Activated CD8-positive, alpha-beta memory T cell treated with anti-CD3 and anti-CD28 coated beads, Interleukin-2, amount 10 ng/mL, durations not matched to agents 7 days and 5 days (primary cell): ENCODE results near the gene DDX1. TPM values are rescaled to one million over a fixed set of nuclear protein-coding genes. Genes with fewer than 3 reads are reported as not detected.
A peak's percentile ranks its signal among the peaks of the same experiment; 100 is the strongest.

Experiments used
- ATAC-seq: fragments of 150-1000 bp; cut with Tn5 transposase; one replicate; pipeline ENCODE4 v1.10.0; 2021; ENCODE audit warnings: moderate library complexity
- CTCF ChIA-PET: fragments of 350-600 bp; sonication (Branson Sonifier 250); formaldehyde crosslinking; loops from one replicate; lab custom pipeline; 2021; ENCODE audit warnings: antibody characterized with exemption; lab: Charles Lee
- DNase-seq: peaks from one replicate; pipeline ENCODE4 v3.0.0-alpha.2; 2020
- H3K27ac Mint-ChIP-seq: one replicate; pipeline ENCODE4 v1.8.0; 2021; ENCODE audit warnings: mild to moderate bottlenecking, mixed read lengths
- H3K27me3 Mint-ChIP-seq: one replicate; pipeline ENCODE4 v1.8.0; 2021; ENCODE audit warnings: mixed read lengths
- H3K36me3 Mint-ChIP-seq: one replicate; pipeline ENCODE4 v1.8.0; 2021; ENCODE audit warnings: mild to moderate bottlenecking, mixed read lengths
- H3K4me1 Mint-ChIP-seq: one replicate; pipeline ENCODE4 v1.8.0; 2021; ENCODE audit warnings: mixed read lengths
- H3K4me3 Mint-ChIP-seq: one replicate; pipeline ENCODE4 v1.8.0; 2021; ENCODE audit warnings: mild to moderate bottlenecking, moderate library complexity, mixed read lengths
- H3K9me3 Mint-ChIP-seq: one replicate; pipeline ENCODE4 v1.8.0; 2022; ENCODE audit warnings: low read depth, mixed read lengths
- total RNA-seq, 2 experiments: library from RNA; stranded (reverse); gene quantifications; one replicate each; pipeline ENCODE4 v1.2.3, GENCODE V29; 2021

DDX1 gene
- total RNA-seq, 2 experiments from 2014 or later: 58.5 to 81.3 TPM

DNA sequence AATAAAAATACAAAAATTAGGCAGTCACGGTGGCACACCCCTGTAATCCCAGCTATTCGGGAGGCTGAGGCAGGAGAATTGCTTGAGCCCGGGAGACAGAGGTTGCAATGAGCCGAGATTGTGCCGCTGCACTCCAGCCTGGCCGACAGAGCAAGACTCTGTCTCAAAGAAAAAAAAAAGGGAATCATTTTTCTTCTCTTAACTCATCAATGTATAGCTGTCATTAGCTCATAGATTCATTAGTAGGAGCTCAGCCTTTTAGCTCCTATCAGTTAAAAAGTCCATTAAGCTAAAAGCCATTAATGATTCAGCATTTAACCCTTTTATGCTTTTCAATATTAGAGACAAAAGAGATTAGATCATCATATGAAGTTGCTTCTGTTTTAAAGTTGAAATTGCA lies 24.8 kb upstream of the DDX1 start:
- no peak overlapping the region for H3K4me3 Mint-ChIP-seq
- CTCF ChIA-PET: interaction anchor here (1.2 kb wide), 1 partner anchor 23 kb away, joined by 3 read pairs; no protein-coding TSS in a partner anchor
- no peaks in the 10 kb centered on the region for H3K9me3 Mint-ChIP-seq
- no peak for ATAC-seq
- no peak for DNase-seq
- H3K27me3 Mint-ChIP-seq: peaks cover 12% of the 10 kb centered on the region
- no peaks in the 10 kb centered on the region for H3K36me3 Mint-ChIP-seq
- peaks cover 11% of the 10 kb centered on the region for H3K4me1 Mint-ChIP-seq
- H3K27ac Mint-ChIP-seq: no peak overlapping the region

DNA sequence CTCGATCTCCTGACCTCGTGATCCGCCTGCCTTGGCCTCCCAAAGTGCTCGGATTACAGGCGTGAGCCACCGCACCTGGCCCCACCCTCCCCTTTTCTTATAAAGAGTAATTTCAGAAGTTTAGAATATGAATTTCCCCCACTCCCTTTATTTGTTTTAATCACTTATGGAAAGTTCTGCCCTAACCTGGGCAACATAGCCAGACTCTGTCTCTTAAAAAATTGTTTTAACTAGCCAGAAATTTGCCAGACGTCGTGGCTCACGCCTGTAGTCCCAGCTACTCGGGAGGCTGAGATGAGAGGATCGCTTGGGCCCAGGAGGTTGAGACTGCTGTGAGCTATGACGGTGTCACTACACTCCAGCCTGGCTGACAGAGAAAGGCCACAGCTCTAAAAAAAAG lies 22.8 kb upstream of the DDX1 start:
- no peak for ATAC-seq
- DNase-seq: no peak
- Mint-ChIP-seq H3K36me3 (no peaks in the 10 kb centered on the region), H3K4me3 (no peak overlapping the region), H3K9me3 (no peaks in the 10 kb centered on the region), H3K4me1 (no peaks in the 10 kb centered on the region), H3K27ac (no peak overlapping the region), H3K27me3 (peaks cover 12% of the 10 kb centered on the region)
- CTCF ChIA-PET: interaction anchor here (1.2 kb wide), 1 partner anchor 8 kb away, joined by 3 read pairs; no protein-coding TSS in a partner anchor

DNA sequence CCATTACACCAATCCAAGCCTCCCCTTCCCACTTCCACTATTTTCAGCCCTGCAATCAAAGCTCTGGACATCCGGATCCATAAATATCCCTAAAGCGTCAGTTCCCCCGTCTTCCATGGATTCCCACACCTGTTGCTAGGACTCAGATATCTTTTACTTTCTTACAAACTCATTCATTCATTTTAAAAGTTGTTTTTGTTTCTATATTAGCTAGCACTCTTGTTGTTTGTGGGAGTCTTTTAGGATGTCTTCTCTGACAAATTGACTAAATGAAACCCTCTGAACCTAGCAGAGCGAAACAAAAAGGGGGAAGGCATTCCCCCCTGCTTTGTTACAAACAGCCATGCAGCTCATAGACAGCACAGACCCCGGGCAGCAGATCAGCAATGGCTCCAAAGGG lies 21.6 kb upstream of the DDX1 start:
- DNase-seq (no peak), ATAC-seq (no peak)
- Mint-ChIP-seq H3K4me3 (no peak overlapping the region), H3K36me3 (no peaks in the 10 kb centered on the region), H3K27ac (no peak overlapping the region), H3K4me1 (no peaks in the 10 kb centered on the region), H3K9me3 (no peaks in the 10 kb centered on the region), H3K27me3 (peaks cover 6% of the 10 kb centered on the region)
- CTCF ChIA-PET: no interaction called here

DNA sequence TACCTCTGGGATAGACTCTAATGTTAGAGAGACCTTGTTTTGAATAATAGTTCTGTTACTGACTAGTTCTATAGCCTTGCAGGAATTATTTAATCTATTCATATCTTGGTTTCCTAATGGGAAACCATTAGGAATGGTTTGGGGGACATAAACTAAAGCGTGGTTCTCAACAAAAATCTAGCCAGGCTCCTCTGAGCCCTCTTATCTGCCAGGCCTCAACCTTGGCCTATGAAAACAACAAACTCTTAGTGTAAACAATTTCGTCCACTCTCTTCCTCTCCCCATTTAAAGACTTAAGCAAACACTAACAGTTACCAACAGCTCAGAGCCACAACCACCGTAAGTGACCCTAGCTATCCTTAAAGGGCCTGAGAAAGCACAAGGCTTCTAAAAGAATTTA lies 19.9 kb upstream of the DDX1 start:
- DNase-seq (no peak), ATAC-seq (no peak)
- peaks cover 3% of the 10 kb centered on the region for H3K27me3 Mint-ChIP-seq
- H3K4me3 Mint-ChIP-seq: no peak overlapping the region
- H3K9me3 Mint-ChIP-seq: no peaks in the 10 kb centered on the region
- H3K36me3 Mint-ChIP-seq: no peaks in the 10 kb centered on the region
- H3K27ac Mint-ChIP-seq: no peak overlapping the region
- H3K4me1 Mint-ChIP-seq: no peaks in the 10 kb centered on the region
- CTCF ChIA-PET: interaction anchor here (1.0 kb wide), 1 partner anchor 16 kb away, joined by 3 read pairs; no protein-coding TSS in a partner anchor

DNA sequence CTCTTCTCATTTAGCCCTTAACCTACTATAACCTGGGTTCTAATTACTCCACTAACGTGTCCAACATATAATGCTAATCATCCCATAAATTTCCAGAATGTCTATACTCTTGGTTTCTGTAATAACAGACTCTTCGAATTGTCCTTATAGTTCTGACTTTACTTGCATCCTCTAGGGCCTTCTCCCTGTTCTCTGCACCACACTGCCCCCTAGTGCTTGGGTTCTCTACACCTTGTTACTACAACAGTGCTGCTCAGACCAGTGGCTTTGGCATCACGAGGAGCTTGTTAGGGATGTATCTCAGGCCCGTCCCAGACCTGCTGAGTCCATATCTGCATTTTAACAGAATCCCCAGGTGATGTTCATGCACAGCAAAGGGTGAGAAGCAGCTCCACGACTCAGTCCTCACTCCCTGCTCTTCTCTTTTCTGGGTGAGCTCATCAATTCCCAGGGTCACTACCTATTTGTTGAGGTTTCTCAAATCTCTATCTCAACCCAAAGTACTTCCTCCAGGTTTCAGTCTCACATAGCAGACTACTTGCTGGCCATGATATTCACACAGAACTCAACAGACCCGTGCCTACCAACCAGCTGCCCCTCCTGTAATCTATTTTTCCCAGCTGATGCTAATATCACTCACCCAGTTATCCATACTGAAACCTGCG lies 14.5 kb upstream of the DDX1 start:
- Mint-ChIP-seq H3K9me3 (no peaks in the 10 kb centered on the region), H3K27me3 (no peaks in the 10 kb centered on the region), H3K4me1 (no peaks in the 10 kb centered on the region), H3K36me3 (no peaks in the 10 kb centered on the region), H3K4me3 (no peak overlapping the region), H3K27ac (no peak overlapping the region)
- ATAC-seq: peak; percentile 98
- DNase-seq: peak; percentile 92
- CTCF ChIA-PET: interaction anchor here (0.6 to 1.8 kb wide), 29 partner anchors 8 to 676 kb away, joined by 3 to 18 read pairs (median 3); partner anchors contain the start of genes DDX1 and NBAS

DNA sequence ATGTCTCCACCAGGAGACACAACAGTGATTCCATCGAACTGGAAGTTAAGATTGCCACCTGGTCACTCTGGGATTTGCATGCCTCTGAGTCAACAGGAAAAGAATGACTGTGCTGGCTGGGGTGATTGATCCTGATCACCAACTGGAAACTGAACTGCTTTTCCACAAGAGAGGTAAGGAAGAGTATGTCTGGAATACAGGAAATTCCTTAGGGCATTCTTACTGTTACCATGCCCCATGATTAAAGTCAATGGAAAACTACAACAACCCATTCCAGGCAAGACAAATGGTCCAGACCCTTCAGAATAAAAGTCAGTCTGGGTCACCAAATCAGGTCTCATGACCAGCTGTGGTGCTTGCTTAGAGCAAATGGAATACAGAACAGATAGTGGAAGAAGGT lies 12.0 kb upstream of the DDX1 start:
- Mint-ChIP-seq H3K4me3 (no peak overlapping the region), H3K27ac (no peak overlapping the region), H3K4me1 (no peaks in the 10 kb centered on the region), H3K27me3 (no peaks in the 10 kb centered on the region), H3K9me3 (no peaks in the 10 kb centered on the region), H3K36me3 (no peaks in the 10 kb centered on the region)
- CTCF ChIA-PET: interaction anchor here (0.6 kb wide), 1 partner anchor 8 kb away, joined by 3 read pairs; no protein-coding TSS in a partner anchor
- ATAC-seq: no peak
- no peak for DNase-seq

DNA sequence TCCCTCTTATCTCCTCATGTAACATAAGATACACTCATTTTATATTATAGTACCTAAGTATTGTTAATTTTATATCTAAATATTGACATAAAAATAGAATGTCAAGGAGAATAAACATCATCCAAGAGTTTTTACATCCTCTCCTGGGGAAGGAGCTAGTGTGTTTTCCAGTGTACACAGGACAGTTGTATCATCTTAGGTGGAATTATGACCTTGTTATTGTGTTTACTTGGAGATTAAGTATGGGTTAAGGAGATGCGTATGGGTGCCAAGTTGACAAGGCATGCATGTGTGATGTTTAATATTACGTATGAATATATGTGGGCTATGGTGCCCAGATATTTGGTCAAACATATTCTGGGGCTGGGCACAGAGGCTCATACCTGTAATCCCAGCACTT lies 11.2 kb upstream of the DDX1 start:
- Mint-ChIP-seq H3K4me1 (no peaks in the 10 kb centered on the region), H3K9me3 (no peaks in the 10 kb centered on the region), H3K27me3 (no peaks in the 10 kb centered on the region), H3K4me3 (no peak overlapping the region), H3K27ac (no peak overlapping the region), H3K36me3 (no peaks in the 10 kb centered on the region)
- DNase-seq (no peak), ATAC-seq (no peak)
- CTCF ChIA-PET: no interaction called here

DNA sequence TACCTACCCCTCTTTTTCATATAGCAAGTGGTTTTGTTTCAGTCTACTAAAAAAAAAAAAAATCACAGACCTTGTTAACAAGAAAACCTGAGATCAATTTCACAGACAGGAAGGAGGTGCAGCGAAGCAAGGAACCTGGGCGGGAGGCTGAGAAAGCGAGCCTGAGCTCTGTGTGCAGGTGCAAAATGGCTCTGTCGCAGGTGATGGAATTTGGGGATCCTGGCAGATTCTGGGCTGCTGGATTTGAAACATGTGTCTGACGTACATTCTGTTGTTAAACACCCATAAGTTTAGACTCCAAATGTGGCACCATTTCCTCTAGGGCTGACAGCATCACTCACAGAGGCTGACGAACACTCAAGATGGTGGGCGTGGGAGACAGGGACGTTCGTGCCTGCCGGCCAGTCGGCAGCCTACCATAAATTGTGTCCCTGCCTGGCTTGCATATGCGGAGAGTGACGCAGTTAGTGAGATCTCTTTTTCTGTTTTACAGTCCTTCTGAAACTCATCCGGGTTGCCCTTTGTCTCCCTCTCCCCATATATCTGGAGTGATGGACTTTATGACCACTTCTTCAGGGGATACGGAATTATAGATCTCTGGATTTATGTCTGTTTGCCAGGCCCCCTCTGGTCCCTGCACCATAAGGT lies 8.8 kb upstream of the DDX1 start:
- CTCF ChIA-PET: no interaction called here
- ATAC-seq (no peak), DNase-seq (no peak)
- Mint-ChIP-seq H3K36me3 (no peaks in the 10 kb centered on the region), H3K27ac (no peak overlapping the region), H3K27me3 (no peaks in the 10 kb centered on the region), H3K4me3 (no peak overlapping the region), H3K4me1 (no peaks in the 10 kb centered on the region), H3K9me3 (no peaks in the 10 kb centered on the region)

DNA sequence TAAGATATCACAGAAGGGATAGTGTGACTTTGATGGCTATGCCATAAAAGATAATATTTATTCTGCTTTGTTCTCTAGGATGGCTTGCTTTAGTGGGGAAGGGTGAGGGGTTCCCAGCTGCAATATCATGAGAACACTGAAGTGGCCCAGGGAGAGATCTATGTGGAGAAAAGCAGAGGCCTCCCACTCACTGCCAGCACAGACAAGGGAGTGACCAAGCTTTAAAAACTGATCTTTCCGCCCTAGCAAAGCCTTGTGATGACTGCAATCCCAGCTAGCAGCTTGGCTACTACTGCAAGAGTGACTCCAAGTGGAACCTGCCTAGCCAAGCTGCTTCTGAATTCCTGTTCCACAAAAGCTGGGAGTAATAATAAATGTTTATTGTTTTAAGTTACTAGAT lies 7.8 kb upstream of the DDX1 start:
- Mint-ChIP-seq H3K36me3 (no peaks in the 10 kb centered on the region), H3K4me1 (no peaks in the 10 kb centered on the region), H3K27me3 (no peaks in the 10 kb centered on the region), H3K27ac (no peak overlapping the region), H3K9me3 (no peaks in the 10 kb centered on the region), H3K4me3 (no peak overlapping the region)
- ATAC-seq (no peak), DNase-seq (no peak)
- CTCF ChIA-PET: interaction anchor here (1.3 kb wide), 1 partner anchor 8 kb away, joined by 5 read pairs; no protein-coding TSS in a partner anchor

DNA sequence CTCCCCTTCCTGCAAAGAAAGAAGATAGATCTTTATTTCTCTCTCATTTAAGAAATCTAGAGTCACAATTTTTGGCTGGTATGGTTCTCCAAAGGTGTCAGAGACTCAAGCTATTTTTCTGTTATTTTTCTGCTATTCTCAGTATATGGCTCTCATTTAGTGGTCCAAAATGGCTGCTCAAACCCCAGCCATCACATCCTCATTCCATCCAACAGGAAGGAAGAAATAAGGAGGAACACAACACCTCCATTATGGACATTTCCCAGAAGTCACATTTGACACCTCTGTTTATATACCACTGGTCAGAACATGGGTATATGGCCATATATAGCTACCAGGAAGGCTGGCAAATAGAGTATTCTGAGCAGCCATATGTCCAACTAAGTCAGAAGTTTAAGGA lies 7.4 kb upstream of the DDX1 start:
- no peaks in the 10 kb centered on the region for H3K4me1 Mint-ChIP-seq
- H3K9me3 Mint-ChIP-seq: no peaks in the 10 kb centered on the region
- ATAC-seq (no peak), DNase-seq (no peak)
- no peaks in the 10 kb centered on the region for H3K27me3 Mint-ChIP-seq
- H3K4me3 Mint-ChIP-seq: no peak overlapping the region
- H3K27ac Mint-ChIP-seq: no peak overlapping the region
- CTCF ChIA-PET: interaction anchor here (1.3 kb wide), 1 partner anchor 8 kb away, joined by 5 read pairs; no protein-coding TSS in a partner anchor
- no peaks in the 10 kb centered on the region for H3K36me3 Mint-ChIP-seq

DNA sequence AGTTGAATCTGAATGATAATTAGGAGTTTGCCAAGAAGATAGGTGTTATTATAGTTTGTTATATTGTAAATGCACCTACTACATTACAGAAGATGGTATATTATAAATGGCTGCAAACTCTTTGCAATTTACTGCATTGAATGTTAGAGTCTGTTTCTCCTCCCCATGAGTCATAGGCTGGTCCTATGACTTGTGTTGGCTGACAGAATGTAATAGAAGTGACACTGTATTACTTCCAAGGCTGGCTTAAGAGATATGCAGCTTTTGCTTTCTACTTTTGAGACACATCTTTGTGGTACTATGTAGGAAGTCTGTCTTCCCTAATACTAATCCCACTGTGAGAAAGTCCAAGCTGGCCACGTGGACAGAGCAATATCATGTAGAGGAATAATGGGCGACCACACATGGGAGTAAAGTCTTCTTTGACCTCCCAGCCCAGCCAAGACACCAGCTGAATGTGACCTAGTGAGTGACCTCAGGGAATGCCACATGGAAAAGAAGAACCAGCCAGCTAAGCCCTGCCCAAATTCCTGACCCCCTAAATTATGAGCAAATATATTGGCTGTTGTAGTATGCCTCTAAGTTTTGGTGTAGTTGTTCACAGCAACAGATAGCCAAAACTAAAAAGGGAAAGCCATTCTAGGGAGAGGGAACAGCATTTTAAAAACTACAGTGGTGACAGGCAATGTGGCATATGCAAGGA lies 6.8 kb upstream of the DDX1 start:
- no peak for DNase-seq
- no peaks in the 10 kb centered on the region for H3K9me3 Mint-ChIP-seq
- H3K4me1 Mint-ChIP-seq: no peaks in the 10 kb centered on the region
- CTCF ChIA-PET: interaction anchor here (1.3 to 3.2 kb wide), 2 partner anchors 7 to 9 kb away, joined by 5 to 18 read pairs; no protein-coding TSS in a partner anchor
- no peak overlapping the region for H3K4me3 Mint-ChIP-seq
- H3K27me3 Mint-ChIP-seq: no peaks in the 10 kb centered on the region
- no peak for ATAC-seq
- H3K36me3 Mint-ChIP-seq: no peaks in the 10 kb centered on the region
- no peak overlapping the region for H3K27ac Mint-ChIP-seq

DNA sequence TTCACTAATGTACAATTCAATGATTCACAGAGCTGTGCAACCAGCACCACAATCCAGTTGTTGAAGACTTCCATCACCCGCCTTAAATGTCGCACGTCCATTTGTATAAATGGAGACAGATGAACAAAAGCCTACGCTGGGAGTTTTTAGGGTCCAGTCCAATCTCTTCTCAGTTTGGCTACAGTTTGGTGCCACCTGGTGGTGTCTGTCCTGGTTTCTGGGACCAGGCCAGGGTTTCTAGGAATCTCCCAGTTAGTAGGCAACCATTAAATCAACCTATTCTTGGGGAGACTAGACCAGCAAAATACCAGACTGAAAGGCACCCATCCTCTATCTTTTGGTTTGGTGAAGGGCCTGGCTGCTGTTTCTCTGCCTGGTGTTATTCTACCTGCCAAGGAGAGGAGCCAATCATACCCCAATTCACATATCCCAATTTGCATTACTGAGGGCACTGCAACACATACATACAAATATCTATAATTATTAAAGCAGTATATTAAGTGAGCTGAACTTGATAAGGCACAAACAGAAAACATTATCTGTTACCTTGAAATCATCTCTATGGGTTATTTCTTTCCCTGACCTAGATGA lies 3.2 kb upstream of the DDX1 start:
- no peak overlapping the region for H3K27ac Mint-ChIP-seq

DNA sequence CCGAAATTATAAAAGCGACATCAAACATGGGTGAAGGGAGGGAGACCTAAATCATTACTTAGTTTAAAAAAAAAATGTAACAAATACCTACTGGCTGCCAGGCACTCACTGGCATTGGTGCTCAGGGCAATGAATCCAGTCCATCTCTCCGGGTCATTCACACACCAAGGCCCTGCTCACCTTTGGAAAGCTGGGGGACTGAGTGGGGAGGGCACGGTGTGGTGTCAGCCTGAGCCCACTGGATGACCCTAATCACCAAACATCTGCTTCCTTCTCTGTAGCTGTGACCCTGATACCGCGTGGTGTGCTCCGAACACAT lies 336 bp upstream of the DDX1 start:
- Mint-ChIP-seq H3K4me3 (peak overlapping the region; percentile 90), H3K4me1 (peaks cover 30% of the 10 kb centered on the region), H3K27ac (peak overlapping the region; percentile 88), H3K27me3 (no peaks in the 10 kb centered on the region), H3K36me3 (peaks cover 15% of the 10 kb centered on the region), H3K9me3 (no peaks in the 10 kb centered on the region)
- DNase-seq (no peak), ATAC-seq (no peak)
- CTCF ChIA-PET: interaction anchor here (0.7 to 1.5 kb wide), 6 partner anchors 10 to 30 kb away, joined by 3 to 8 read pairs (median 3); partner anchors contain the start of gene NBAS

More for the DNA sequence above, 3.2 kb upstream of the DDX1 start:
- Mint-ChIP-seq H3K4me3 (no peak overlapping the region), H3K9me3 (no peaks in the 10 kb centered on the region), H3K36me3 (no peaks in the 10 kb centered on the region), H3K4me1 (peaks cover 12% of the 10 kb centered on the region), H3K27me3 (no peaks in the 10 kb centered on the region)
- ATAC-seq (no peak), DNase-seq (peak; percentile 44)
- CTCF ChIA-PET: interaction anchor here (0.6 to 3.2 kb wide), 5 partner anchors 9 to 27 kb away, joined by 3 to 18 read pairs (median 3); partner anchors contain the start of gene NBAS
